Duodenal mucosa (tissue), 2 donors: ENCODE results near the gene PRODH.
"Not testable (repeated sequence)": the region's sequence is repeated elsewhere in the genome, so short reads cannot be mapped to it uniquely, and the experiment has no call there.

ENCODE experiments used
- H3K27ac ChIP-seq: one replicate; pipeline ENCODE4 v1.7.0; 2013; ENCODE audit warnings: low read depth, low read length
- H3K27me3 ChIP-seq, 2 donors: one replicate each; pipeline ENCODE4 v1.7.0; 2013; ENCODE audit warnings: low read length in 2 of 2, control low read depth in 1 of 2; ENCODE audit not compliant: insufficient read depth in 2 of 2, control insufficient read depth in 1 of 2
- H3K36me3 ChIP-seq, 2 donors: one replicate each; pipeline ENCODE4 v1.7.0; 2013; ENCODE audit warnings: low read length in 2 of 2, control low read depth in 1 of 2; ENCODE audit not compliant: insufficient read depth in 2 of 2, control insufficient read depth in 1 of 2
- H3K4me1 ChIP-seq, 2 donors: one replicate each; pipeline ENCODE4 v1.7.0; 2013; ENCODE audit warnings: low read length in 2 of 2, control low read depth in 1 of 2; ENCODE audit not compliant: insufficient read depth in 2 of 2, control insufficient read depth in 1 of 2
- H3K4me3 ChIP-seq, 2 donors: one replicate each; pipeline ENCODE4 v1.7.0; 2013; ENCODE audit warnings: low read length in 2 of 2, low read depth in 1 of 2
- H3K9ac ChIP-seq, 2 donors: one replicate each; pipeline ENCODE4 v1.7.0; 2013; ENCODE audit warnings: low read length in 2 of 2, low read depth in 1 of 2
- H3K9me3 ChIP-seq, 2 donors: one replicate each; pipeline ENCODE4 v1.7.0; 2013; ENCODE audit warnings: low read length in 2 of 2, control low read depth in 1 of 2; ENCODE audit not compliant: control insufficient read depth in 1 of 2

The PRODH gene

GRCh38 chr22:18968011-18968749, 32.1 kb upstream of the PRODH start:
- Histone ChIP-seq H3K27me3 (peaks cover 0 to 3% of the 10 kb centered on the region in 2 donors), H3K27ac (no peak overlapping the region), H3K4me3 (no peak overlapping the region), H3K9me3 (no peaks in the 10 kb centered on the region), H3K36me3 (no peaks in the 10 kb centered on the region), H3K9ac (no peak overlapping the region), H3K4me1 (no peaks in the 10 kb centered on the region)

GRCh38 chr22:18967391-18968010, 31.4 kb upstream of the PRODH start:
- H3K27me3 ChIP-seq, H3K9ac ChIP-seq, H3K36me3 ChIP-seq, H3K4me1 ChIP-seq, H3K4me3 ChIP-seq, H3K9me3 ChIP-seq, H3K27ac ChIP-seq: not testable (repeated sequence)

- H3K27me3 ChIP-seq, result peaks cover 0 to 3% of the 10 kb centered on the region in 2 donors
- H3K4me1 ChIP-seq, result no peaks in the 10 kb centered on the region
- H3K9ac ChIP-seq, result no peak overlapping the region
- H3K9me3 ChIP-seq, result no peaks in the 10 kb centered on the region
- H3K36me3 ChIP-seq, result no peaks in the 10 kb centered on the region
- H3K27ac ChIP-seq, result no peak overlapping the region
- H3K4me3 ChIP-seq, result no peak overlapping the region
These were observed 30.7 kb upstream of the PRODH start for GRCh38 chr22:18966748-18967147.

- no peaks in the 10 kb centered on the region for H3K4me1 ChIP-seq
- no peaks in the 10 kb centered on the region for H3K9me3 ChIP-seq
- no peaks in the 10 kb centered on the region for H3K36me3 ChIP-seq
- H3K27me3 ChIP-seq, result peaks cover 0 to 3% of the 10 kb centered on the region in 2 donors
- no peak overlapping the region for H3K9ac ChIP-seq
- H3K4me3 ChIP-seq, result no peak overlapping the region
- no peak overlapping the region for H3K27ac ChIP-seq
These were observed 29.7 kb upstream of the PRODH start for GRCh38 chr22:18965526-18966421.

- not testable (repeated sequence) for H3K27me3 ChIP-seq, H3K4me3 ChIP-seq, H3K36me3 ChIP-seq, H3K27ac ChIP-seq, H3K9ac ChIP-seq, H3K9me3 ChIP-seq, H3K4me1 ChIP-seq
These were observed 28.6 kb upstream of the PRODH start for GRCh38 chr22:18964501-18965265.

- not testable (repeated sequence) for H3K36me3 ChIP-seq, H3K4me3 ChIP-seq, H3K9me3 ChIP-seq, H3K9ac ChIP-seq, H3K27me3 ChIP-seq, H3K27ac ChIP-seq, H3K4me1 ChIP-seq
These were observed 28.0 kb upstream of the PRODH start for GRCh38 chr22:18964051-18964450.

GRCh38 chr22:18962308-18962635, 26.2 kb upstream of the PRODH start:
- Histone ChIP-seq H3K4me3 (no peak overlapping the region), H3K27me3 (peaks cover 0 to 4% of the 10 kb centered on the region in 2 donors), H3K9ac (no peak overlapping the region), H3K36me3 (no peaks in the 10 kb centered on the region), H3K4me1 (no peaks in the 10 kb centered on the region), H3K9me3 (no peaks in the 10 kb centered on the region), H3K27ac (no peak overlapping the region)

GRCh38 chr22:18961632-18962307, 25.7 kb upstream of the PRODH start:
- H3K27me3 ChIP-seq, H3K9me3 ChIP-seq, H3K36me3 ChIP-seq, H3K4me3 ChIP-seq, H3K9ac ChIP-seq, H3K27ac ChIP-seq, H3K4me1 ChIP-seq: not testable (repeated sequence)

GRCh38 chr22:18961201-18961600, 25.1 kb upstream of the PRODH start:
- H3K27me3 ChIP-seq, H3K9ac ChIP-seq, H3K27ac ChIP-seq, H3K4me3 ChIP-seq, H3K4me1 ChIP-seq, H3K9me3 ChIP-seq, H3K36me3 ChIP-seq: not testable (repeated sequence)
